Esophagus squamous epithelium (tissue), 5 donors: ENCODE measurements around the gene RIOX2. TPM values are rescaled to one million over a fixed set of nuclear protein-coding genes. Genes with fewer than 3 reads are reported as not detected.
A peak's percentile ranks its signal among the peaks of the same experiment; 100 is the strongest.

Experiments used
- DNase-seq: peaks from one replicate; lab custom pipeline; 2025; lab: John Stamatoyannopoulos, UW
- H3K27ac ChIP-seq, 4 donors: fragments of 200-600 bp; sonication (generic); one replicate each; pipeline ENCODE4 v1.5.1; 2016 to 2019; ENCODE audit warnings: mild to moderate bottlenecking in 1 of 4
- H3K27me3 ChIP-seq, 4 donors: fragments of 200-600 bp; sonication (generic); 1 replicate in 3 of 4; 2 replicates in 1 of 4; pipeline versions ENCODE4 v1.5.1 to v1.6.0; 2017 to 2021; ENCODE audit warnings: antibody characterized with exemption in 1 of 4
- H3K36me3 ChIP-seq, 3 donors: fragments of 200-600 bp; sonication (generic); one replicate each; pipeline ENCODE4 v1.5.1; 2016 to 2019
- H3K4me1 ChIP-seq, 3 donors: fragments of 200-600 bp; sonication (generic); one replicate each; pipeline ENCODE4 v1.5.1; 2017 to 2019
- H3K4me3 ChIP-seq, 4 donors: fragments of 200-600 bp; sonication (generic); 1 replicate in 3 of 4; 2 replicates in 1 of 4; pipeline ENCODE4 v1.5.1; 2016 to 2019; ENCODE audit warnings: mild to moderate bottlenecking in 2 of 4, moderate library complexity in 1 of 4
- H3K9me3 ChIP-seq, 3 donors: fragments of 200-600 bp; sonication (generic); one replicate each; pipeline ENCODE4 v1.5.1; 2016 to 2019
- POLR2A ChIP-seq, 4 donors: fragments of 450-650 bp; IDR thresholded peaks; one replicate each; pipeline ENCODE4 v1.6.1; 2017; ENCODE audit warnings: antibody characterized with exemption in 4 of 4, mild to moderate bottlenecking in 4 of 4, moderate library complexity in 3 of 4
- WGBS, 2 donors: methylation state at CpG; one replicate each; pipeline ENCODE4 v1.1.5; 2018; 5-methylcytosine and 5-hydroxymethylcytosine counted together
- intact Hi-C: fragments of 100-400 bp; cut with DNase I; formaldehyde crosslinking; loops from one replicate; pipeline ENCODE4 v1.15.0; 2022
- total RNA-seq, 4 donors: library from RNA; depleted of rRNA; stranded (reverse); fragments of >200 nt; gene quantifications; one replicate each; pipeline ENCODE4 v1.1.0, GENCODE V29; 2016
- TF ChIP-seq, protein P1 (sequence below), 6 experiments: fragments of 450-650 bp in 4 of 6; fragments of 200-600 bp in 2 of 6; sonication (generic) in 2 of 6; IDR thresholded peaks; one replicate each; pipeline ENCODE4 v1.5.1; 2016 to 2019; ENCODE audit warnings: antibody characterized with exemption in 6 of 6, mild to moderate bottlenecking in 4 of 6, moderate library complexity in 4 of 6
- donor health status: DM: yes; HTN: yes; CAD: no.

The RIOX2 gene
- total RNA-seq, 4 donors from 2014 or later, result 26.7 to 45.6 (median 41.1) TPM

DNA sequence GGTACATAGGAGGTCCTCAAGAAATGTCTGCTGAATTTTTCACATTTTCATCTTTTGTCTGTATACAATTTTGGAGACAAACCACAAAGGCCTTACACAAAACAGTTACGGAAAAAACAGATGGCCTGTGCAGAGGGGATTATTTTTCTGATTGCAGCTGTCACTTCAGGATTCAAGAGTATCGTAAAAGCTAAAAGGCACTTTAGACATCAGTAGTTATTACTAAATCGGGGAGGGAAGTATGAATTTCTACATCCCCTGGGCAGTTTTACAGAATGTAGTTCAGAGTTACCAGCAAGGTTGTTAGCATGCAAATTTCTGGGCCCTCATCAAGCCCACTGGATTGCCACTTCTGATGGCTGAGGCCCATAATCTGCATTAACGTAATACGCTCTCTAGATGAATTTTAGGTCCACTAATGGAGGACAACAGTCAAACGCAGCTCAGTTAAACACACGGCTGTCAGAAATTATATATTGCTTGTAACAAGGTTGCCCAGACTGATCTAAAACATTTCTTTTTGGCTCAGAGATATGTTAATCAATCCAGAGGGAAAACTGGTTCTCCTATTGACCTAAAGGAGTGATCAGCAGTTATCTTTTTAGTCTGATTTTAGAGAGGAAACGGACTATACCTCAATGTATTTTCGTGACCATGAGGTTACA lies 1.1 kb downstream of the RIOX2 start:
- 48 to 50% methylated on average over 9 of the region's 9 CpGs for WGBS, 2 donors
- H3K27ac ChIP-seq, result peak overlapping the region; percentile 92 to 97 (median 96)
- no peaks in the 10 kb centered on the region for H3K27me3 ChIP-seq
- H3K4me3 ChIP-seq, result peak overlapping the region; percentile 77 to 92 (median 88)
- DNase-seq, result no peak
- TF ChIP-seq, protein P1, sequence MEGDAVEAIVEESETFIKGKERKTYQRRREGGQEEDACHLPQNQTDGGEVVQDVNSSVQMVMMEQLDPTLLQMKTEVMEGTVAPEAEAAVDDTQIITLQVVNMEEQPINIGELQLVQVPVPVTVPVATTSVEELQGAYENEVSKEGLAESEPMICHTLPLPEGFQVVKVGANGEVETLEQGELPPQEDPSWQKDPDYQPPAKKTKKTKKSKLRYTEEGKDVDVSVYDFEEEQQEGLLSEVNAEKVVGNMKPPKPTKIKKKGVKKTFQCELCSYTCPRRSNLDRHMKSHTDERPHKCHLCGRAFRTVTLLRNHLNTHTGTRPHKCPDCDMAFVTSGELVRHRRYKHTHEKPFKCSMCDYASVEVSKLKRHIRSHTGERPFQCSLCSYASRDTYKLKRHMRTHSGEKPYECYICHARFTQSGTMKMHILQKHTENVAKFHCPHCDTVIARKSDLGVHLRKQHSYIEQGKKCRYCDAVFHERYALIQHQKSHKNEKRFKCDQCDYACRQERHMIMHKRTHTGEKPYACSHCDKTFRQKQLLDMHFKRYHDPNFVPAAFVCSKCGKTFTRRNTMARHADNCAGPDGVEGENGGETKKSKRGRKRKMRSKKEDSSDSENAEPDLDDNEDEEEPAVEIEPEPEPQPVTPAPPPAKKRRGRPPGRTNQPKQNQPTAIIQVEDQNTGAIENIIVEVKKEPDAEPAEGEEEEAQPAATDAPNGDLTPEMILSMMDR (IDR thresholded peaks at IDR 0.05), result no peak
- TF ChIP-seq POLR2A (IDR thresholded peaks at IDR 0.05), result no peak
- H3K9me3 ChIP-seq, result no peaks in the 10 kb centered on the region
- H3K4me1 ChIP-seq, result peaks cover 14 to 51% (median 18%) of the 10 kb centered on the region in 3 donors
- intact Hi-C loops, result no loop called here
- peaks cover 0 to 14% (median 2%) of the 10 kb centered on the region in 3 donors for H3K36me3 ChIP-seq

DNA sequence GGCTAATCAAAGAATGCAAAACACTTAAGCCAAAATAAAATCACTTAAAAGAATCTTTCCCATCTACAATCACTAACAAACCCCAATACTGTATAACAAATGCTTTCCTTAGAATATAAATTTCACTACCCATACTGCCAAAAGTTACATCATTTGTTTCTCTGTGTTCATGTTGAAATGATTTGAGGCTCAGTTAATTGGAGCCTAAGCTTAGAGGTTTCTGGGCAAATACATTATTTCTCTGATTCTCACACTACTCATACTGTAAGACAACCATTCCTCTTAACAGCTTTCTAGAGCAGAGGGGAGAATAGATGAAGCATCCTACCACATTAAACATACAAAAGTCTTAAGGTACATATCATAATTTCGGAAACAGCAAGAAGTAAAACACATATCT lies 2.1 kb downstream of the RIOX2 start:
- TF ChIP-seq, protein P1 (IDR thresholded peaks at IDR 0.05), result no peak
- no peak for TF ChIP-seq POLR2A (IDR thresholded peaks at IDR 0.05)
- H3K27me3 ChIP-seq, result no peaks in the 10 kb centered on the region
- peak overlapping the region in 1 of 4 donors; percentile 77 for H3K4me3 ChIP-seq
- intact Hi-C loops, result no loop called here
- no peak for DNase-seq
- no peaks in the 10 kb centered on the region for H3K9me3 ChIP-seq
- peaks cover 0 to 23% (median 10%) of the 10 kb centered on the region in 3 donors for H3K36me3 ChIP-seq
- peak overlapping the region in 1 of 4 donors; percentile 97 for H3K27ac ChIP-seq
- H3K4me1 ChIP-seq, result peaks cover 14 to 51% (median 18%) of the 10 kb centered on the region in 3 donors
- WGBS, 2 donors, result 83% methylated on average over 1 of the region's 1 CpG

DNA sequence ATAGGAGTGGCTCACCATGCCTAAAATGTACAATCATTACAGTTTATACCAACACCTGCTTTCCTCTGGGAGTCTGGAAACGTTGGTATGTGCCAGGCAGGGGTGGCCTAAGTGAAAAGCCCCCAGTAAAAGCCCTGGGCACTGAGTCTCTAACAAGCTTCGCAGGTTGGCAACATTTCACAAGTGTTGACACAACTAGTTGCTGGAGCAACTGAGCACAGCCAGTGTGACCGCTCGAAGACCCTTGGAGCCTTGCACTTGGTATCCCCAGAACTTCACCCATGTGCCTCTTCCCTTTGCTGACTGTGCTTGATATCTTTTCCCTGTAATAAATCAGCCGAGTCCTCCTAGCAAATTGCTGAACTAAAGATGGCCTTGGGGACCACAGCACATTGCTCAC lies 2.7 kb downstream of the RIOX2 start:
- intact Hi-C loops, result no loop called here
- H3K9me3 ChIP-seq, result no peaks in the 10 kb centered on the region

DNA sequence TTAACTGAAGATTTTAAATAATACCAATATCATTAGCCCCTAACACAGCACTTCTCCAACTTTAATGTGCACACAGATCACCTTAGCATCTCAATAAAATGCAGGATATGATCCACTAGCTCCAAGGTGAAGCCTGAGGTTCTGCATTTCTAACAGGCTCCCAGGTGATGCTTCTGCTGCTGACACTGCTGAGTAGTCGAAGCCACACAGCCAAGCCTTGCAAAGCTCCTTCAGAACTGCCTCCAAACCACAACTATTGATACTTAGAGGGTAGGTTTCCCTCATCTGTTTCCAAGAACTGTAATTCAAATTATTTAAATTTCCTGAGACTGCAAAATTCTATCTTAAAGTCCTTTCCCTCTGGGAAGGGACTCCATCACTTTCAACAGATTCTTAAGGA lies 3.9 kb downstream of the RIOX2 start:
- intact Hi-C loops, result no loop called here
- Histone ChIP-seq H3K27me3 (no peaks in the 10 kb centered on the region), H3K27ac (no peak overlapping the region), H3K9me3 (no peaks in the 10 kb centered on the region), H3K4me1 (peaks cover 14 to 51% (median 18%) of the 10 kb centered on the region in 3 donors), H3K4me3 (no peak overlapping the region), H3K36me3 (peaks cover 0 to 39% (median 10%) of the 10 kb centered on the region in 3 donors)
- 80 to 92% methylated on average over 1 of the region's 1 CpG for WGBS, 2 donors
- TF ChIP-seq, protein P1 (IDR thresholded peaks at IDR 0.05), result no peak
- no peak for TF ChIP-seq POLR2A (IDR thresholded peaks at IDR 0.05)
- DNase-seq, result no peak

More for the DNA sequence above, 2.7 kb downstream of the RIOX2 start:
- Histone ChIP-seq H3K27ac (no peak overlapping the region), H3K36me3 (peaks cover 0 to 29% (median 10%) of the 10 kb centered on the region in 3 donors), H3K4me1 (peaks cover 14 to 51% (median 18%) of the 10 kb centered on the region in 3 donors), H3K4me3 (no peak overlapping the region), H3K27me3 (no peaks in the 10 kb centered on the region)
- TF ChIP-seq POLR2A (IDR thresholded peaks at IDR 0.05), result no peak
- TF ChIP-seq, protein P1 (IDR thresholded peaks at IDR 0.05), result no peak
- 75 to 83% methylated on average over 5 of the region's 5 CpGs for WGBS, 2 donors
- no peak for DNase-seq

DNA sequence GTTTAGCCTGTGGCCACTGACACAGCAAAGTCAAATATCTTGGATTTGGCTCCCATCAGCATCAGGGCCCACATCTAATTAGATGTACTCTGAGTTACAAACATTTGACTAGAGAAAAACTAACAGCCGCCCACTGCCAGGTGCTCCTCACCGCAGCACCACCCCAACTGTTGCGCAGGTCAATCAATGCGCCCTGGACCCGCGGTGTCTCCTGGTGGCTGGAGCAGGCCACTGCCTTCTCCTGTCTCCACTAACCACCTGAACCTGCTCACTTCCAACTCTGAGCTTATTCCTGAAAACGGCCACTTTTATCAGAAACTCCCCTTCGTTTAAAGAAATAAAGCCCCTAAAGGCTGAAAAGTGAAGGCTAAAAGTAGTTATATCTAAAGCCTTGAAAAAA lies 4.3 kb downstream of the RIOX2 start:
- 93 to 94% methylated on average over 6 to 7 of the region's 8 CpGs for WGBS, 2 donors
- Histone ChIP-seq H3K27me3 (no peaks in the 10 kb centered on the region), H3K9me3 (no peaks in the 10 kb centered on the region), H3K36me3 (peaks cover 0 to 43% (median 10%) of the 10 kb centered on the region in 3 donors), H3K27ac (peak overlapping the region in 1 of 4 donors; percentile 25), H3K4me1 (peaks cover 14 to 49% (median 18%) of the 10 kb centered on the region in 3 donors), H3K4me3 (no peak overlapping the region)
- TF ChIP-seq, protein P1 (IDR thresholded peaks at IDR 0.05), result peak in 1 of 6 experiments; percentile 5
- no peak for TF ChIP-seq POLR2A (IDR thresholded peaks at IDR 0.05)
- no peak for DNase-seq
- intact Hi-C loops, result no loop called here
